Measurements from ENCODE around the gene PARP11. TPM values are rescaled to one million over a fixed set of nuclear protein-coding genes. Genes with fewer than 3 reads are reported as not detected.

Gene PARP11
- total and polyA plus RNA-seq, 2 of the 8 experiments (the other 6 are each of a cell fraction or from before 2014, with no cell fraction given) = 4.2 to 13.3 TPM

DNA sequence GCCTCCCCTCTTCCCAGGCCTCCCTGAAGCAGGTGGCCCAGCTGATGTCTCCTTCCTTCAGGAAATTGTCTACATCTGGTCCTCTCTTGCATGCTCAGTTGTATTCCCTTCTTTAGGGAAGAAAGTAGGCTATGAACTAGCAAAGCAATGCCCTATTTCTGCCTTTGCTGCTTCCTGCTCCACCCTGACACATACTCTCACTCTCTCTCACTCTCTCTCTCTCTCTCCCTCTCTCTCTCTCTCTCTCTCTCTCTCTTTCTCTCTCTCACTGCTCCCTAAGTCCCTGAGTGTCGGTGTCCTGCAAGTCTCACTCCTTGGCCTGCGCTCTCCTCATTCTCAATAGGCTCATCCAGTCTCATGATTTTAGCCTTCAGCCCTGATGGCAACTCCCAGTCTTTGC is 19.4 kb upstream of the PARP11 start (continued):
- TF ChIP-seq, protein P1, sequence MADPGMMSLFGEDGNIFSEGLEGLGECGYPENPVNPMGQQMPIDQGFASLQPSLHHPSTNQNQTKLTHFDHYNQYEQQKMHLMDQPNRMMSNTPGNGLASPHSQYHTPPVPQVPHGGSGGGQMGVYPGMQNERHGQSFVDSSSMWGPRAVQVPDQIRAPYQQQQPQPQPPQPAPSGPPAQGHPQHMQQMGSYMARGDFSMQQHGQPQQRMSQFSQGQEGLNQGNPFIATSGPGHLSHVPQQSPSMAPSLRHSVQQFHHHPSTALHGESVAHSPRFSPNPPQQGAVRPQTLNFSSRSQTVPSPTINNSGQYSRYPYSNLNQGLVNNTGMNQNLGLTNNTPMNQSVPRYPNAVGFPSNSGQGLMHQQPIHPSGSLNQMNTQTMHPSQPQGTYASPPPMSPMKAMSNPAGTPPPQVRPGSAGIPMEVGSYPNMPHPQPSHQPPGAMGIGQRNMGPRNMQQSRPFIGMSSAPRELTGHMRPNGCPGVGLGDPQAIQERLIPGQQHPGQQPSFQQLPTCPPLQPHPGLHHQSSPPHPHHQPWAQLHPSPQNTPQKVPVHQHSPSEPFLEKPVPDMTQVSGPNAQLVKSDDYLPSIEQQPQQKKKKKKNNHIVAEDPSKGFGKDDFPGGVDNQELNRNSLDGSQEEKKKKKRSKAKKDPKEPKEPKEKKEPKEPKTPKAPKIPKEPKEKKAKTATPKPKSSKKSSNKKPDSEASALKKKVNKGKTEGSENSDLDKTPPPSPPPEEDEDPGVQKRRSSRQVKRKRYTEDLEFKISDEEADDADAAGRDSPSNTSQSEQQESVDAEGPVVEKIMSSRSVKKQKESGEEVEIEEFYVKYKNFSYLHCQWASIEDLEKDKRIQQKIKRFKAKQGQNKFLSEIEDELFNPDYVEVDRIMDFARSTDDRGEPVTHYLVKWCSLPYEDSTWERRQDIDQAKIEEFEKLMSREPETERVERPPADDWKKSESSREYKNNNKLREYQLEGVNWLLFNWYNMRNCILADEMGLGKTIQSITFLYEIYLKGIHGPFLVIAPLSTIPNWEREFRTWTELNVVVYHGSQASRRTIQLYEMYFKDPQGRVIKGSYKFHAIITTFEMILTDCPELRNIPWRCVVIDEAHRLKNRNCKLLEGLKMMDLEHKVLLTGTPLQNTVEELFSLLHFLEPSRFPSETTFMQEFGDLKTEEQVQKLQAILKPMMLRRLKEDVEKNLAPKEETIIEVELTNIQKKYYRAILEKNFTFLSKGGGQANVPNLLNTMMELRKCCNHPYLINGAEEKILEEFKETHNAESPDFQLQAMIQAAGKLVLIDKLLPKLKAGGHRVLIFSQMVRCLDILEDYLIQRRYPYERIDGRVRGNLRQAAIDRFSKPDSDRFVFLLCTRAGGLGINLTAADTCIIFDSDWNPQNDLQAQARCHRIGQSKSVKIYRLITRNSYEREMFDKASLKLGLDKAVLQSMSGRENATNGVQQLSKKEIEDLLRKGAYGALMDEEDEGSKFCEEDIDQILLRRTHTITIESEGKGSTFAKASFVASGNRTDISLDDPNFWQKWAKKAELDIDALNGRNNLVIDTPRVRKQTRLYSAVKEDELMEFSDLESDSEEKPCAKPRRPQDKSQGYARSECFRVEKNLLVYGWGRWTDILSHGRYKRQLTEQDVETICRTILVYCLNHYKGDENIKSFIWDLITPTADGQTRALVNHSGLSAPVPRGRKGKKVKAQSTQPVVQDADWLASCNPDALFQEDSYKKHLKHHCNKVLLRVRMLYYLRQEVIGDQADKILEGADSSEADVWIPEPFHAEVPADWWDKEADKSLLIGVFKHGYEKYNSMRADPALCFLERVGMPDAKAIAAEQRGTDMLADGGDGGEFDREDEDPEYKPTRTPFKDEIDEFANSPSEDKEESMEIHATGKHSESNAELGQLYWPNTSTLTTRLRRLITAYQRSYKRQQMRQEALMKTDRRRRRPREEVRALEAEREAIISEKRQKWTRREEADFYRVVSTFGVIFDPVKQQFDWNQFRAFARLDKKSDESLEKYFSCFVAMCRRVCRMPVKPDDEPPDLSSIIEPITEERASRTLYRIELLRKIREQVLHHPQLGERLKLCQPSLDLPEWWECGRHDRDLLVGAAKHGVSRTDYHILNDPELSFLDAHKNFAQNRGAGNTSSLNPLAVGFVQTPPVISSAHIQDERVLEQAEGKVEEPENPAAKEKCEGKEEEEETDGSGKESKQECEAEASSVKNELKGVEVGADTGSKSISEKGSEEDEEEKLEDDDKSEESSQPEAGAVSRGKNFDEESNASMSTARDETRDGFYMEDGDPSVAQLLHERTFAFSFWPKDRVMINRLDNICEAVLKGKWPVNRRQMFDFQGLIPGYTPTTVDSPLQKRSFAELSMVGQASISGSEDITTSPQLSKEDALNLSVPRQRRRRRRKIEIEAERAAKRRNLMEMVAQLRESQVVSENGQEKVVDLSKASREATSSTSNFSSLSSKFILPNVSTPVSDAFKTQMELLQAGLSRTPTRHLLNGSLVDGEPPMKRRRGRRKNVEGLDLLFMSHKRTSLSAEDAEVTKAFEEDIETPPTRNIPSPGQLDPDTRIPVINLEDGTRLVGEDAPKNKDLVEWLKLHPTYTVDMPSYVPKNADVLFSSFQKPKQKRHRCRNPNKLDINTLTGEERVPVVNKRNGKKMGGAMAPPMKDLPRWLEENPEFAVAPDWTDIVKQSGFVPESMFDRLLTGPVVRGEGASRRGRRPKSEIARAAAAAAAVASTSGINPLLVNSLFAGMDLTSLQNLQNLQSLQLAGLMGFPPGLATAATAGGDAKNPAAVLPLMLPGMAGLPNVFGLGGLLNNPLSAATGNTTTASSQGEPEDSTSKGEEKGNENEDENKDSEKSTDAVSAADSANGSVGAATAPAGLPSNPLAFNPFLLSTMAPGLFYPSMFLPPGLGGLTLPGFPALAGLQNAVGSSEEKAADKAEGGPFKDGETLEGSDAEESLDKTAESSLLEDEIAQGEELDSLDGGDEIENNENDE (IDR thresholded peaks at IDR 0.05; ENCODE audit: insufficient replicate concordance, low read length) = no peak
